Mucosa of descending colon (tissue), 3 donors: ENCODE measurements around the gene PLXNB3. TPM values are rescaled to one million over a fixed set of nuclear protein-coding genes. Genes with fewer than 3 reads are reported as not detected.
A peak's percentile ranks its signal among the peaks of the same experiment; 100 is the strongest.

Experiments
- ATAC-seq: fragments of 200-7000 bp; cut with Tn5 transposase; one replicate; pipeline ENCODE4 v1.9.1; 2020; ENCODE audit warnings: mild to moderate bottlenecking, moderate library complexity
- DNase-seq, 3 donors: peaks; one replicate each; pipeline ENCODE4 v3.0.0-alpha.2; 2020
- H3K36me3 ChIP-seq: fragments of 200-600 bp; one replicate; pipeline ENCODE4 v1.8.0; 2021; ENCODE audit warnings: low read depth, mild to moderate bottlenecking
- H3K4me1 ChIP-seq: fragments of 200-600 bp; one replicate; pipeline ENCODE4 v1.8.0; 2021; ENCODE audit warnings: low read depth, mild to moderate bottlenecking
- H3K4me3 ChIP-seq: fragments of 200-600 bp; one replicate; pipeline ENCODE4 v1.8.0; 2021; ENCODE audit warnings: mild to moderate bottlenecking
- H3K9me3 ChIP-seq: fragments of 200-600 bp; one replicate; pipeline ENCODE4 v1.8.0; 2021; ENCODE audit warnings: mild to moderate bottlenecking
- intact Hi-C, 2 donors: fragments of 100-400 bp; cut with DNase I in 1 of 2; cut with micrococcal nuclease in 1 of 2; formaldehyde crosslinking; loops; one replicate each; pipeline versions ENCODE4 v1.11.0 to v1.11.1; 2022; cut with DNase I, micrococcal nuclease
- total RNA-seq, 3 donors: library from RNA; stranded (reverse); fragmentation: NEBNext Ultra II Directional in 2 of 3; extraction: Animal tissue kit (Norgen Biotek cat#: 25700) in 2 of 3; gene quantifications; one replicate each; pipeline versions ENCODE4 v1.2.1 to v1.2.4, GENCODE V29; 2021 to 2023
- TF ChIP-seq, protein P1 (sequence below): fragments of 200-600 bp; IDR thresholded peaks from one replicate; pipeline ENCODE4 v1.8.0; 2022; ENCODE audit warnings: antibody characterized with exemption, mild to moderate bottlenecking
- donor health status: DM: no; HTN: no; CAD: no; lungs with moderate emphysema.
- donor health status: DM: no; HTN: no; CAD: no.
- donor health status: DM: no; HTN: yes; CAD: no.

PLXNB3 gene
- total RNA-seq, 3 donors from 2014 or later = 3.0 to 44.9 (median 3.3) TPM

DNA sequence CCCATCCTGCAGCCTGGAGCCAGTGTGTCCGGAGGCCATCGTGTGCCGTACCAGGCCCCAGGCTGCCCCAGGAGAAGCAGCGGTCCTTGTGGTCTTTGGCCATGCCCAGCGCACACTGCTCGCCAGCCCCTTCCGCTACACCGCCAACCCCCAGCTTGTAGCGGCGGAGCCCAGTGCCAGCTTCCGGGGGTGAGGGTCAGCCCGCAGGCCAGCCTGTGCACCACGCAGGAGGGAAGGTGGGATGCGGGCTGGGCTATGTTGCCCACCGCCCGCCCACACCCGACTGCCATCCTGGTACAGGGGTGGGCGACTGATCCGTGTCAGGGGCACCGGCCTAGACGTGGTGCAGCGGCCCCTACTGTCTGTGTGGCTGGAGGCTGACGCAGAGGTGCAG is 9.2 kb downstream of the PLXNB3 start:
- Histone ChIP-seq H3K4me3 (no peak overlapping the region), H3K4me1 (no peaks in the 10 kb centered on the region), H3K36me3 (no peaks in the 10 kb centered on the region), H3K9me3 (no peaks in the 10 kb centered on the region)
- TF ChIP-seq, protein P1, sequence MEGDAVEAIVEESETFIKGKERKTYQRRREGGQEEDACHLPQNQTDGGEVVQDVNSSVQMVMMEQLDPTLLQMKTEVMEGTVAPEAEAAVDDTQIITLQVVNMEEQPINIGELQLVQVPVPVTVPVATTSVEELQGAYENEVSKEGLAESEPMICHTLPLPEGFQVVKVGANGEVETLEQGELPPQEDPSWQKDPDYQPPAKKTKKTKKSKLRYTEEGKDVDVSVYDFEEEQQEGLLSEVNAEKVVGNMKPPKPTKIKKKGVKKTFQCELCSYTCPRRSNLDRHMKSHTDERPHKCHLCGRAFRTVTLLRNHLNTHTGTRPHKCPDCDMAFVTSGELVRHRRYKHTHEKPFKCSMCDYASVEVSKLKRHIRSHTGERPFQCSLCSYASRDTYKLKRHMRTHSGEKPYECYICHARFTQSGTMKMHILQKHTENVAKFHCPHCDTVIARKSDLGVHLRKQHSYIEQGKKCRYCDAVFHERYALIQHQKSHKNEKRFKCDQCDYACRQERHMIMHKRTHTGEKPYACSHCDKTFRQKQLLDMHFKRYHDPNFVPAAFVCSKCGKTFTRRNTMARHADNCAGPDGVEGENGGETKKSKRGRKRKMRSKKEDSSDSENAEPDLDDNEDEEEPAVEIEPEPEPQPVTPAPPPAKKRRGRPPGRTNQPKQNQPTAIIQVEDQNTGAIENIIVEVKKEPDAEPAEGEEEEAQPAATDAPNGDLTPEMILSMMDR = no peak
- intact Hi-C loops = no loop called here
- ATAC-seq = no peak
- peak in 1 of 3 donors; percentile 7 for DNase-seq

DNA sequence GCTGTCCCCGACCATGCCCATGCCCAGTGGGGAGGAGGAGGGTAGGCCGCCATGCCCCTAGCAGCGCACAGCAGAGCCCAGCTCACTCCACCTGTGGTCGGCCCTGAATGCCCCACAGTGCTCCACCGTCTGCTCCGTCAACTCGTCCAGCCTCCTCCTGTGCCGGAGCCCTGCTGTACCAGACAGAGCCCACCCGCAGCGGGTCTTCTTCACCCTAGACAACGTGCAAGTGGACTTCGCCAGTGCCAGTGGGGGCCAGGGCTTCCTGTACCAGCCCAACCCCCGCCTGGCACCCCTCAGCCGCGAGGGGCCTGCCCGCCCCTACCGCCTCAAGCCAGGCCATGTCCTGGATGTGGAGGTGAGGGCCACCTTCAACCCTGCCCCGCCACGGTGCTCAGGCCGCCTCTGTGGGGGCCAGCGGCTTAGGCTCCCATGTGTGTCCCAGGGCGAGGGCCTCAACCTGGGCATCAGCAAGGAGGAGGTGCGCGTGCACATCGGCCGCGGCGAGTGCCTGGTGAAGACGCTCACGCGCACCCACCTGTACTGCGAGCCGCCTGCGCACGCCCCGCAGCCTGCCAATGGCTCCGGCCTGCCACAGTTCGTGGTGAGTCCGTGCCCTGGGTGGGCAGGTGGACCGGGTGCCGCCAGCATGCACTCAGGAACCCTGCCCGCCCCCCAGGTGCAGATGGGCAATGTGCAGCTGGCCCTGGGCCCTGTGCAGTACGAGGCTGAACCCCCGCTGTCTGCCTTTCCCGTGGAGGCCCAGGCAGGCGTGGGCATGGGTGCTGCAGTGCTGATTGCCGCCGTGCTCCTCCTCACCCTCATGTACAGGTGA is 9.9 kb downstream of the PLXNB3 start:
- ATAC-seq (no peak), DNase-seq (peak in 2 of 3 donors; percentile 14 to 49)
- Histone ChIP-seq H3K36me3 (no peaks in the 10 kb centered on the region), H3K9me3 (no peaks in the 10 kb centered on the region), H3K4me3 (no peak overlapping the region), H3K4me1 (no peaks in the 10 kb centered on the region)
- intact Hi-C loops = no loop called here
- TF ChIP-seq, protein P1 = no peak

DNA sequence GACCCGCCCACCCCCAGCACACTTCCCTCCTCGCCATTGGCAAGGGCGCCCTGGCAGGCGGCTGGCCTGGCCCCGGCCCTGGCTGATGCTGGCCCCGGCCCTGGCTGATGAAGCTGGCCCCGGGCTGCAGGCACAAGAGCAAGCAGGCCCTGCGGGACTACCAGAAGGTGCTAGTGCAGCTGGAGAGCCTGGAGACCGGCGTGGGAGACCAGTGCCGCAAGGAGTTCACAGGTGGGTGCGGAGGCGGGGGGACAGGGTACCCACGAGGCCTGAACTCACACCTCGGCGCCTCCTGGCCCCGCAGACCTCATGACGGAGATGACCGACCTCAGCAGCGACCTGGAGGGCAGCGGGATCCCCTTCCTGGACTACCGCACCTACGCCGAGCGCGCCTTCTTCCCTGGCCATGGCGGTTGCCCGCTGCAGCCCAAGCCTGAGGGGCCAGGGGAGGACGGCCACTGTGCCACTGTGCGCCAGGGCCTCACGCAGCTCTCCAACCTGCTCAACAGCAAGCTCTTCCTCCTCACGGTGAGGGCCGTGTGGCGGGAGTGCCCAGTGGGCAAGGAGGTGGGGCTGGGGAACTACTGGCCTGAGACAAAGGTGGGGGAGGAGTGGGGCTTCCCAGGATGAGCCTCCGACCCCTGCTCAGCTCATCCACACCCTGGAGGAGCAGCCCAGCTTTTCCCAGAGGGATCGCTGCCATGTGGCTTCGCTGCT is 10.7 kb downstream of the PLXNB3 start:
- H3K4me1 ChIP-seq = no peaks in the 10 kb centered on the region
- no peak for ATAC-seq
- no peaks in the 10 kb centered on the region for H3K9me3 ChIP-seq
- no peak overlapping the region for H3K4me3 ChIP-seq
- intact Hi-C loops = no loop called here
- TF ChIP-seq, protein P1 = no peak
- H3K36me3 ChIP-seq = no peaks in the 10 kb centered on the region
- DNase-seq = peak in 2 of 3 donors; percentile 8 to 40

DNA sequence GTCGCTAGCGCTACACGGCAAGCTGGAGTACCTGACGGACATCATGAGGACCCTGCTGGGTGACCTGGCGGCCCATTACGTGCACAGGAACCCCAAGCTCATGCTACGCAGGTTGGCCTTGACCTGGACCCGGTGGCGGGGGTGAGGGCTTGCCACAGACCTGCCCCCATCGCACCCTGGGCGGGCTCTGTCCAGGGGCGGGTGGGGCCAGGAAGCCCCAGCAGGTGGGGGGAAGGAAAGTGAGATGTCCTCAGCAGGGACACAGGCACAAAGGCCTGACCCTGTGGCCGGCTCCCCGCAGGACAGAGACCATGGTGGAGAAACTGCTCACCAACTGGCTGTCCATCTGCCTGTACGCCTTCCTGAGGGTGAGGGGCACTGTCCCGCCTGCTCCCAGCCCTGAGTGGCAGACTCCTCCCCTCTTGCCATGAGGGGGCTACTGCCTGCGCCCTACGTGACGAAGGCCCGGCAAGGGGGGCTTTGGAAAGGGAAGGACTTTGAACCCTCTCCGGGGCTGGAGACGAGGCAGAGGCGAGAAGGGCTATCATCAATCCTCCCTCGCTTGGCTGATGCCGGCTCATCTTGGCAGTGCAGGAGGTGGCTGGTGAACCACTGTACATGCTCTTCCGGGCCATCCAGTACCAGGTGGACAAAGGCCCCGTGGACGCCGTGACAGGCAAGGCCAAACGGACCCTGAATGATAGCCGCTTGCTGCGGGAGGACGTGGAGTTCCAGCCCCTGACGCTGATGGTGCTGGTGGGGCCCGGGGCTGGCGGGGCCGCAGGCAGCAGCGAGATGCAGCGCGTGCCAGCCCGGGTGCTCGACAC is 11.5 kb downstream of the PLXNB3 start:
- no peak for ATAC-seq
- H3K4me3 ChIP-seq = no peak overlapping the region
- intact Hi-C loops = no loop called here
- H3K4me1 ChIP-seq = no peaks in the 10 kb centered on the region
- TF ChIP-seq, protein P1 = no peak
- no peaks in the 10 kb centered on the region for H3K36me3 ChIP-seq
- DNase-seq = peak in 2 of 3 donors; percentile 12 to 39
- no peaks in the 10 kb centered on the region for H3K9me3 ChIP-seq

DNA sequence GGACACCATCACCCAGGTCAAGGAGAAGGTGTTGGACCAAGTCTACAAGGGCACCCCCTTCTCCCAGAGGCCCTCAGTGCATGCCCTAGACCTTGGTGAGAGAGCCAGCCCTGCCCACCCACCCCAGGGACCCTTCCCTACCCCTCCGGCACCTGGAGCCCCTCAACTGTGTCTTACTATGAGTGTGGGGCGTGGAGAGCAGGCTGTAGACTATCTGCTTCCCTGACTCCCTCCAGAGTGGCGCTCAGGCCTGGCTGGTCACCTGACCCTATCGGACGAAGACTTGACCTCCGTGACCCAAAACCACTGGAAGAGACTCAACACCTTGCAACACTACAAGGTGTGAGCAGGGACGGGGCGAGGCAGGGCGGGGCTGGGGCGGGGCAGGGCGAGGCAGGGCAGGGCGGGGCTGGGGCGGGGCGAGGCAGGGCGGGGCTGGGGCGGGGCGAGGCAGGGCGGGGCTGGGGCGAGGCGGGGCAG is 12.1 kb downstream of the PLXNB3 start:
- H3K4me1 ChIP-seq = no peaks in the 10 kb centered on the region
- H3K36me3 ChIP-seq = no peaks in the 10 kb centered on the region
- H3K9me3 ChIP-seq = no peaks in the 10 kb centered on the region
- H3K4me3 ChIP-seq = no peak overlapping the region
- intact Hi-C loops = no loop called here
- no peak for ATAC-seq
- DNase-seq = peak in 1 of 3 donors; percentile 8
- TF ChIP-seq, protein P1 = no peak
